Stimulated activated CD4-positive, alpha-beta T cell treated with anti-CD3 and anti-CD28 coated beads, Interleukin-1b, Interleukin-23, amount 100 ng/mL, for 48 hours (primary cell): ENCODE data around the gene SSR3.
"Not testable (repeated sequence)": the region's sequence is repeated elsewhere in the genome, so short reads cannot be mapped to it uniquely, and the experiment has no call there.

ENCODE experiments used
- DNase-seq: peaks from one replicate; pipeline ENCODE4 v3.0.0-alpha.2; 2020

SSR3 gene

GRCh38 chr3:156554842-156555687 lies at the start of gene SSR3:
Gene SSR3 (minus strand): TSS chr3:156555117. CDS start chr3:156555089, 28 bp downstream.
- DNase-seq, result peak; percentile 99

DNA sequence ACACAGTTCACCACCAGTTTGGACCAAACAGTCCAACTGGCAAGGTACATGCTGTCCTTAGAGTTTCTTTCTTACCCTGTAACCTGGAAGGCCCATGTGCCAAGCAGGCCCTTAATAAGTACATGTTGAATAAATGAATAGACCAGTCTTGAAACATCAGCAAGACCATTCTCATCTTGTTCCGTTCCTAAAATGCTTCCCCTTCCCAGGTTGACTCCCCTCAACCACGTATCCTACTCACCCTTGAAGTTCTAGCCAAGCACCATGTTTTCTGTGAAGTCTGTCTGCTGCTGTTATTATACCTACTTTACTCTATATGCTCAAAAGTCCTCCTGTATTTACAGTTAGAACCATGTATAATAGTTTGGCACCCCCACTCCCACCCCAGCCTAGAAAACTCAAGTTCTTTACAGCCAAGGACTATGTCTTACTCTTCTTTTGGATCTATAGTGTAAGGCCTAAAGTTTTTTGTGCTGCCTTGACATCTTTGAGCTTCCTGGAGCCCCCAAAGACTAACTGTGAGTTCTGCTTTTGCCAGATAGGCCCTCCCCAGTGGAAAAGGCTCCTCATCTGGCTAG lies 49.2 kb upstream of the SSR3 start:
- no peak for DNase-seq

DNA sequence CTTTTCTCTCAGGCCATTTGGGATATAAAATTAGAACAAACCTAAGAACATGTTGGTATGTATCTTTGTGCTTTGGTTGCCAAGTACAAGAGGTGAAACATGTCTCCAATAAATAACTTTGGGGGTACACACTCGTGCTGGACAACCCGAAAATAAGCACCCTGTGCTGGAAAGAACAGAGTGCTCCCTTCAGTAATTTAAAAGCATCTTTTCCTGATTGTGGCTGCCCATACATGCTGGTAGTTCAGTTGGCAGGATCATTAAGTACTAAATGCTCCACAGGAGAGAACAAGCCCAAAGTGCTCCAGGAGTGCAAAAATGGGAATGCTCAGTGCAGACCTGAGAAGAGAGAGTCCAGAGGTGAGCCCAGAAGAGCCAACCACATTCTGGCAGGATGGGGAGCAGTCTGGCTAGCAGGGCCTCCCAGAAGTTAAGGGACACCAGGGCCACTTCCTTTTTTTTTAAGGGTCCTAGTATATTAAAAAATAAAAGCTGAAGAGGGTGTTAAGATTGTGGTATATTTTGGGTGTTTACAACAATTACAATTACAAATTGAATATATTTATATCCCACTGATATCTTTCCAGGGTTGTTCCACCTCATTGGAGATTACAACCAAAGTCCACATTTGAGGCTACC lies 48.6 kb upstream of the SSR3 start:
- no peak for DNase-seq

DNA sequence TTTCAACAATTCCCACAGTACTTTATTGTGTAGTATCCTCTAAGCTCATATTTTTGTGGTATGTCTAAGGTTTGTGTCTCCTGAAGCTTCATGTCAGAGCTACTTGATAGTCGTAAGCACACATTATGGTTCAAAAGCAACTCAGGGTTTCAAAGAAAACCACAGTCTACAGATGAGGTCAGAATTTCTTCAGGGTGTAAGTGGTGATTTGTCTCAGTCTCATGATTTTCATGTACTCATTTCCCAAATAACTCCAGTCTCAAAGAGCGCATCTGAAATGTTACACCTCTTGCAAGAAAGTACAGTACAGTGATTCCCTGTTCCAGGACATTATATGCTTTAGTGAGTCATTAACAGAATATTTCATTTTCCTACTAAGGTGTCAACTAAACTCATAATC lies 47.5 kb upstream of the SSR3 start:
- no peak for DNase-seq

- no peak for DNase-seq
Observed at GRCh38 chr3:156601497-156601896, 46.6 kb upstream of the SSR3 start.

- DNase-seq, result no peak
Observed at GRCh38 chr3:156600834-156601233, 45.9 kb upstream of the SSR3 start.

GRCh38 chr3:156599089-156599874 lies 44.4 kb upstream of the SSR3 start:
- DNase-seq, result no peak

- DNase-seq, result no peak
Observed at GRCh38 chr3:156598413-156598812, 43.5 kb upstream of the SSR3 start.

- no peak for DNase-seq
Observed at GRCh38 chr3:156594219-156594683, 39.3 kb upstream of the SSR3 start.

GRCh38 chr3:156593814-156594213 lies 38.9 kb upstream of the SSR3 start:
- DNase-seq, result no peak

GRCh38 chr3:156589806-156590205 lies 34.9 kb upstream of the SSR3 start:
- not testable (repeated sequence) for DNase-seq

DNA sequence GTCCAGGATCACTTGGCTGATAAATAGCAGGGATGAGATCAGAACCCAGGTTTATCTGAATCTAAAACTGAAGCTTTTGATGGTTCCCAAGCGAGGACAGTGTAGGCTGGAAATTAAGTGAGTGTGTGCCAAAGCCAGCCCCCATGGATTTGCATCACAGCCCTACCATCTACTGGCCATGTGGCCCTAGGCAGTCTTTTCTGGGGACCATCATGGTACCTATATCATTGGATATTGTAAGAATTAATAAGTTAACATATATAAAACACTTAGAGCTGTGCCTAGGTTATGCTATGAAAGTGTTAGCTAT lies 32.8 kb upstream of the SSR3 start:
- no peak for DNase-seq

GRCh38 chr3:156586905-156587759 lies 32.2 kb upstream of the SSR3 start:
- no peak for DNase-seq

GRCh38 chr3:156583469-156583868 lies 28.6 kb upstream of the SSR3 start:
- DNase-seq, result no peak

GRCh38 chr3:156582532-156583183 lies 27.7 kb upstream of the SSR3 start:
- DNase-seq, result no peak

- no peak for DNase-seq
Observed at GRCh38 chr3:156581954-156582353, 27.0 kb upstream of the SSR3 start.

DNA sequence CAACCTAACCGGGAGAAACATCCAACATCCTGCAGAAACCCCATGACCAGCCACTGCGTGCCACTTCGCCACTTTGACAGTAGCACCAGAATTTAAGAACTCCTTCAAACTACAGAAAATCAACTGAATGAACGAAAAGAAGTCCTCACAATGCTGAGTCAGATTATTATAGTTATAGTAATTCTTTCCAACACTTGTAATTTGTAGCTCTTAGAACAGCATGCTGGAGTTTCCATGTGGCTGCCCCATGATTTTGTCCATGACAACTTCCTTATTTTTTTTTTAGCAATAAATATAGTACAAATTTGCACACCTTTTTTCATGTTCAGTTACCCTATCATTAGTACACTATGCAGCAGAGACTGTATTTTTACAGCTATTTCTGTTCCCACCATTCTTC lies 26.1 kb upstream of the SSR3 start:
- DNase-seq, result no peak

GRCh38 chr3:156579427-156579851 lies 24.5 kb upstream of the SSR3 start:
- DNase-seq, result no peak

GRCh38 chr3:156577736-156578135 lies 22.8 kb upstream of the SSR3 start:
- no peak for DNase-seq

- DNase-seq, result no peak
Observed at GRCh38 chr3:156576651-156577348, 21.9 kb upstream of the SSR3 start.

DNA sequence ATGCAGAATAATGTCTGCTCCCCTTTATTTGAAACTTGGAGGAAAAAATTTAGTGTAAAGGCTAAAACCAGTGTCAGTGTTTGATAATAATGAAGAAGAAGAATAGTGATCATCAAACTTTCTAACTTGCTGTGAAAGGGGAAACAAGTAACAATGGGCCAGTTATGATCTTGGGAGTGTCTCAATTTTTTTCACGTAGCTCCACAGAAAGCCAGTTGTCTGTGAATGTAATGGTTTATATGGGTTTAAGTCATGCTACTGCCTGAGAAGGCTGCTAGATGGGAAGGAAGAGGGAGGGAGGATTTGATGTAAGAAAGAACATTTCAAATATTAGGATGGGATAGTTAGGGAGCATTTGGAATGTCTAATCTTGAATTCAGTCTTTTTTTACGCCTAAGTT lies 21.1 kb upstream of the SSR3 start:
- DNase-seq, result no peak
